ENCODE results near the gene ELAVL1. TPM values are rescaled to one million over a fixed set of nuclear protein-coding genes. Genes with fewer than 3 reads are reported as not detected.

ELAVL1 gene
- total and polyA plus RNA-seq, 9 of the 15 experiments (the other 6 are each of a cell fraction or from before 2014, with no cell fraction given), result 4.3 to 172 (median 69.2) TPM

GRCh38 chr19:7943444-7944176 lies 61.8 kb downstream of the ELAVL1 start, which contains the start of gene TIMM44 (continued):
- TF ChIP-seq RBBP5 (IDR thresholded peaks at IDR 0.05; ENCODE audit: borderline replicate concordance, insufficient read depth, low read length, poor library complexity, severe bottlenecking) (peak; percentile 62), ZNF217 (CRISPR knock-in tag; IDR thresholded peaks at IDR 0.05) (no peak), TAF15 (IDR thresholded peaks at IDR 0.05; ENCODE audit: low read depth, low read length) (no peak), ATF7 (IDR thresholded peaks at IDR 0.05) (peak; percentile 97), TBP (optimal IDR thresholded peaks at IDR 0.05; ENCODE audit: low read depth, low read length) (peak; percentile 93), ZNF511 (CRISPR knock-in tag; IDR thresholded peaks at IDR 0.05) (no peak; the same call in 1 of the 2 replicates), TAF1 (IDR thresholded peaks at IDR 0.05; ENCODE audit: control insufficient read depth, extremely low read depth, insufficient read depth, low read length, severe bottlenecking) (peak; percentile 96), ZNF224 (CRISPR knock-in tag; IDR thresholded peaks at IDR 0.05) (no peak), ZNF398 (CRISPR knock-in tag; IDR thresholded peaks at IDR 0.05) (no peak), ARID3A (IDR thresholded peaks at IDR 0.05; ENCODE audit: borderline replicate concordance, low read depth, low read length) (no peak), ZNF444 (CRISPR knock-in tag; IDR thresholded peaks at IDR 0.05) (no peak), DNMT1 (IDR thresholded peaks at IDR 0.05) (no peak), ZNF518B (CRISPR knock-in tag; IDR thresholded peaks at IDR 0.05) (no peak), SIRT6 (IDR thresholded peaks at IDR 0.05; ENCODE audit: low read depth, low read length) (no peak), XRCC3 (IDR thresholded peaks at IDR 0.05) (no peak), JUNB (CRISPR knock-in tag; conservative IDR thresholded peaks at IDR 0.05) (peak; percentile 87), ELK3 (CRISPR knock-in tag; IDR thresholded peaks at IDR 0.05) (no peak), TOE1 (IDR thresholded peaks at IDR 0.05; ENCODE audit: borderline replicate concordance) (no peak; the same call in 1 of the 2 replicates), TOE1 (CRISPR knock-in tag; IDR thresholded peaks at IDR 0.05; ENCODE audit: borderline replicate concordance, low read depth) (no peak)
